Epithelial cell of proximal tubule (primary cell): ENCODE data around the gene BCL7C. TPM values are rescaled to one million over a fixed set of nuclear protein-coding genes. Genes with fewer than 3 reads are reported as not detected.
A peak's percentile ranks its signal among the peaks of the same experiment; 100 is the strongest.

ENCODE experiments used
- DNase-seq: peaks from one replicate; pipeline ENCODE4 v3.0.0-alpha.2; 2011; ENCODE audit warnings: low read depth
- H3K4me3 ChIP-seq: 2 replicates; pipeline ENCODE4 v1.5.1; 2011; ENCODE audit warnings: low read depth, mild to moderate bottlenecking, low read length
- total RNA-seq: library from RNA; depleted of rRNA; stranded (reverse); fragments of >200 nt; gene quantifications from 2 replicates; pipeline ENCODE4 v1.2.3, GENCODE V29; 2015
- TF ChIP-seq, protein P1 (sequence below): conservative IDR thresholded peaks from 2 replicates; pipeline ENCODE4 v1.5.1; 2012; ENCODE audit warnings: low read depth, mild to moderate bottlenecking, low read length

Gene BCL7C
- total RNA-seq, 1 donor from 2014 or later: 57.6 TPM

DNA sequence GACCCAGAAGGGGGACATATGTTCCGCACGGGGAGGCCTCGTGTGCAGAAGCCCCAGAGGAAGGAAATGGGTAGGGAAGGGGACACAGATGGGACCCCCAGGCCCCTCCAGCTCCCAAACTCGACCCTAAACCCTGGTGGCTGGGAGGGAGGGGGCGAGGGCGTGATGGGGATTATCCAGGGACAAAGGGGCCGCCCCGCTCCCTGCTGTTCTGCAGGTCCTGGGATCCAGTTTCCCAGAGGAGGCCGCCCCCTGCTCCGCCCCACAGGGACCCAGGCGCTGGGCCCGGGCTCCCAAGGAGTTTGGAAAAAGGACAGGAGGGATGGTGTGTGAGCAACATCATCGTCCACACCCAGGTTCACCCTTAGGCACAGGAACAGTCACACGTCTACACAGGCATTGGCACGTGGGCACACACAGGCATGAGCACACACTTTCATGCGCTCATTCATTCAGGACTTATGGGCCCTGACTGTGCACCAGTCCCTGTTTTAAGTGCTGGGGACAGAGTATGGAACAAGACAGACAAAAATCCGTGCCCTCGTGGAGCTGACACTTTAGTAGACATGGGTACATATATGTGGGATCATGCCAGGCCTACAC lies 16.7 kb upstream of the BCL7C start:
- TF ChIP-seq, protein P1, sequence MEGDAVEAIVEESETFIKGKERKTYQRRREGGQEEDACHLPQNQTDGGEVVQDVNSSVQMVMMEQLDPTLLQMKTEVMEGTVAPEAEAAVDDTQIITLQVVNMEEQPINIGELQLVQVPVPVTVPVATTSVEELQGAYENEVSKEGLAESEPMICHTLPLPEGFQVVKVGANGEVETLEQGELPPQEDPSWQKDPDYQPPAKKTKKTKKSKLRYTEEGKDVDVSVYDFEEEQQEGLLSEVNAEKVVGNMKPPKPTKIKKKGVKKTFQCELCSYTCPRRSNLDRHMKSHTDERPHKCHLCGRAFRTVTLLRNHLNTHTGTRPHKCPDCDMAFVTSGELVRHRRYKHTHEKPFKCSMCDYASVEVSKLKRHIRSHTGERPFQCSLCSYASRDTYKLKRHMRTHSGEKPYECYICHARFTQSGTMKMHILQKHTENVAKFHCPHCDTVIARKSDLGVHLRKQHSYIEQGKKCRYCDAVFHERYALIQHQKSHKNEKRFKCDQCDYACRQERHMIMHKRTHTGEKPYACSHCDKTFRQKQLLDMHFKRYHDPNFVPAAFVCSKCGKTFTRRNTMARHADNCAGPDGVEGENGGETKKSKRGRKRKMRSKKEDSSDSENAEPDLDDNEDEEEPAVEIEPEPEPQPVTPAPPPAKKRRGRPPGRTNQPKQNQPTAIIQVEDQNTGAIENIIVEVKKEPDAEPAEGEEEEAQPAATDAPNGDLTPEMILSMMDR: no peak
- no peak for DNase-seq
- no peak overlapping the region for H3K4me3 ChIP-seq

DNA sequence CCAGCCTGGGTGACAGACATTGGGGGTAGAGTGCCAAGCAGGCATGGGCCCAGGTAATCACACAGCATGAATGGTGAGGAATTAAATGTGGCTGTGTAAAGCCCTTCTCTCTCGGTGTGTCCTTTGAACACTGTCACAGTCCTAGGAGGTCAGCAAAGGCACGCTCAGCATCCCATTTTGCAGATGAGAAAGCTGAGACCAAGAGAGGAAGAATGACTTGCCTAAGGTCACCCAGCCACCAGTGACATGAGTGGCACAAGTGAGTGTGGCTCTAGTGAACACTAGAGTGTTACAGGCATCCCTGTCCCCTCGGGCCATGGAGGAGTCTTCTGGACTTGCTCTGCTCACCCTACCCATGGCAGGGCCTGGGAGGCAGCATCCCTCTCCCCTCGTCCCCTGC lies 13.2 kb upstream of the BCL7C start:
- TF ChIP-seq, protein P1: no peak
- no peak for DNase-seq
- no peak overlapping the region for H3K4me3 ChIP-seq

DNA sequence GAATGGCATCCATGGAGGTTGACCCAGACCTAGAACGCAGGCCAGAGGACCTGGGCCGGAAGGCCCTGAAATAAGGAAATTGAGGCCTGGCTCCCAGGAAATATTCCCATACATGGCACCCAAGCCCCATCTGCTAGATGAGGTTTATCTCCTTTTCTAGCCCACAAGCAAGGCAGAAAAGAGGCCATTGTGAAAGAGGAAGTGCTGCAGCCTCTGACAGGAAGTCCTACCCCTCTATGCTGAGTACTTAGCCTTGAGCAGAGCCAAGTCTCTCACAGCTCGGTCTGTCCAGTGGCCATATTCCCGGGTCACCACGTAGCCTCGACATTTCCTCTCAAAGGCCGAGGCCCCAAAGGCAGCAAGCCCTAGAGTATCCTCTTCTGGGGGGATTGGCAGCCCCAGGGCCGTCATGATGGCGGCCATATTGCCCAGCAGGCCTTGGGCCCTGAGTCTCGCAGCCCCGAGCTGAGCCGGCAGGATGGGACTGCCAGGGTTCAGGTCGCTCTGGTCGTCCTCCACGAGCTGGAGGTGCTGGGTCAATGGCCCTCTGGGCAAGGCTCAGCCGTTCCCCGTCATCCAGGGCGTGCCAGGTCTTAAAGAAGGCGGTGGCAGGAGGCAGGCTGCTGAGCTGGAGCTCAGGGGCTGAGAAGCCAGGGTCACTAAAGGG lies 10.4 kb upstream of the BCL7C start:
- TF ChIP-seq, protein P1: no peak
- DNase-seq: no peak
- H3K4me3 ChIP-seq: no peak overlapping the region

DNA sequence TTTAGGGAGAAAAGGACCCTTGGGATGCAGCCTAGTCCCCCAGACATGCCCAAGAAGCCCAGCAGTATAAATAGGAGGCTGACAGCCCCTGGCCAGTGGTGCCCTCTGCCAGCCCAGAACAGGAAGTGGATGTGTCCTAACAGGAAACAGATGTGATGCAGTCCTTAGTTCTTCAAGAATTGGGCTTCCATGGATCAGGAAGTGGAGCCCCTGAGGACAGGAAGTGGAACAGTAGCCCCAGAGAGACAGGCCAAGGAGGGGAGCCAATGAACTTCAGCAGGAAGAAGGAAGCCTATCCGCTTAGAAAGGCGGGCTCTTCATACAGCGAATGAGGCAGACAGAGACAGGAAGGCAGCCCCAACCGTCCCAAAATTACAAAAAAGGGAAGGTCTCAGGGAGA lies 9.7 kb upstream of the BCL7C start:
- TF ChIP-seq, protein P1: no peak
- DNase-seq: no peak
- H3K4me3 ChIP-seq: no peak overlapping the region

- TF ChIP-seq, protein P1: no peak
- no peak overlapping the region for H3K4me3 ChIP-seq
- no peak for DNase-seq
These were observed 9.1 kb upstream of the BCL7C start for GRCh38 chr16:30903002-30903401.

DNA sequence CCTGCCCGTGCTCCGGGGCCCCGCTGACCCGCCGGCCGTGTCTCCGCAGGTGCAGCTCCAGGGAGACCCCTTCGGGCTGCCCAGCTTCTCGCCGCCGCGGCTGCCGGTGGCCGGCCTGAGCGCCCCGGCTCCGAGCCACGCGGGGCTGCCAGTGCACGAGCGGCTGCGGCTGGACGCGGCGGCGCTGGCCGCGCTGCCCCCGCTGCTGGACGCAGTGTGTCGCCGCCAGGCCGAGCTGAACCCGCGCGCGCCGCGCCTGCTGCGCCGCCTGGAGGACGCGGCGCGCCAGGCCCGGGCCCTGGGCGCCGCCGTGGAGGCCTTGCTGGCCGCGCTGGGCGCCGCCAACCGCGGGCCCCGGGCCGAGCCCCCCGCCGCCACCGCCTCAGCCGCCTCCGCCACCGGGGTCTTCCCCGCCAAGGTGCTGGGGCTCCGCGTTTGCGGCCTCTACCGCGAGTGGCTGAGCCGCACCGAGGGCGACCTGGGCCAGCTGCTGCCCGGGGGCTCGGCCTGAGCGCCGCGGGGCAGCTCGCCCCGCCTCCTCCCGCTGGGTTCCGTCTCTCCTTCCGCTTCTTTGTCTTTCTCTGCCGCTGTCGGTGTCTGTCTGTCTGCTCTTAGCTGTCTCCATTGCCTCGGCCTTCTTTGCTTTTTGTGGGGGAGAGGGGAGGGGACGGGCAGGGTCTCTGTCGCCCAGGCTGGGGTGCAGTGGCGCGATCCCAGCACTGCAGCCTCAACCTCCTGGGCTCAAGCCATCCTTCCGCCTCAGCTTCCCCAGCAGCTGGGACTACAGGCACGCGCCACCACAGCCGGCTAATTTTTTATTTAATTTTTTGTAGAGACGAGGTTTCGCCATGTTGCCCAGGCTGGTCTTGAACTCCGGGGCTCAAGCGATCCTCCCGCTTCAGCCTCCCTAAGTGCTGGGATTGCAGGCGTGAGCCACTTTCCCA lies 8.4 kb upstream of the BCL7C start:
- TF ChIP-seq, protein P1: peak; percentile 20
- DNase-seq: no peak
- peak overlapping the region; percentile 56 for H3K4me3 ChIP-seq
